A375 (cell line): Measurements from ENCODE around the gene NSUN7. TPM values are rescaled to one million over a fixed set of nuclear protein-coding genes. Genes with fewer than 3 reads are reported as not detected.

Source experiments
- small RNA-seq: library from RNA; depleted of rRNA; stranded (forward); fragments of <200 nt; gene quantifications from one replicate; pipeline ENCODE3, GENCODE V24; 2014
- total RNA-seq: library from RNA; depleted of rRNA; stranded (reverse); fragments of >200 nt; shearing (Covaris generic); gene quantifications from 2 replicates; pipeline ENCODE4 v1.2.3, GENCODE V29; 2014; rRNA removed

Gene NSUN7, protein sequence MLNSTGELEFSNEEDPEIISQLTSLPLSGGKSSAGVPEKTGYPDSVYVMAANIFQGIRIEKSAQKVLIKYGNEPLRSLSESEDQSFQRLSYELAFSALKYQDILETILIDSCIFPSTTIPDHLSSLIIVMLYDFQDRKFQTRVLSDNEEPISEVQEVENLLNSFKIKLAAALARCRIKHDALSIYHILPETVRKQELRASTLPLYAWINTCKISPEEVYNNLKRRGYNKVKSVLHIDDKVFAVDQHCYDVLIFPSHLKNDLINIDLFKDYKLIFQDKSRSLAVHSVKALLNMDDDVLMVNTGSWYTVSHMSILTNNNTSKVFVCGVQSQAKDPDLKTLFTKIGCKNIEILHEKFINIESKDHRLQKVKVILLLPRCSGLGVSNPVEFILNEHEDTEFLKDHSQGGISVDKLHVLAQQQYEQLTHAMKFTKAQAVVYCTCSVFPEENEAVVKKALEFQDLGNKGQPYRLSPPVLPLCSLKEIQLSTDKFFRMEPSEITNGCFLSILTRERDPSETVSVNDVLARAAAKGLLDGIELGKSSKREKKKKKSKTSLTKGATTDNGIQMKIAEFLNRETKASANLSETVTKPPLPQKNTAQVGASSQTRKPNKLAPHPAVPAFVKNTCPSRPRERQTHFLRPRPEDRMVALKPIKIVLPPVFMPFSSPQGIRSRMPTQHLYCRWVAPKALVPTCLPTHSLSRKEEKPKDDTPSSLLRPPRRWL
- total RNA-seq: not detected in 2 replicates

DNA sequence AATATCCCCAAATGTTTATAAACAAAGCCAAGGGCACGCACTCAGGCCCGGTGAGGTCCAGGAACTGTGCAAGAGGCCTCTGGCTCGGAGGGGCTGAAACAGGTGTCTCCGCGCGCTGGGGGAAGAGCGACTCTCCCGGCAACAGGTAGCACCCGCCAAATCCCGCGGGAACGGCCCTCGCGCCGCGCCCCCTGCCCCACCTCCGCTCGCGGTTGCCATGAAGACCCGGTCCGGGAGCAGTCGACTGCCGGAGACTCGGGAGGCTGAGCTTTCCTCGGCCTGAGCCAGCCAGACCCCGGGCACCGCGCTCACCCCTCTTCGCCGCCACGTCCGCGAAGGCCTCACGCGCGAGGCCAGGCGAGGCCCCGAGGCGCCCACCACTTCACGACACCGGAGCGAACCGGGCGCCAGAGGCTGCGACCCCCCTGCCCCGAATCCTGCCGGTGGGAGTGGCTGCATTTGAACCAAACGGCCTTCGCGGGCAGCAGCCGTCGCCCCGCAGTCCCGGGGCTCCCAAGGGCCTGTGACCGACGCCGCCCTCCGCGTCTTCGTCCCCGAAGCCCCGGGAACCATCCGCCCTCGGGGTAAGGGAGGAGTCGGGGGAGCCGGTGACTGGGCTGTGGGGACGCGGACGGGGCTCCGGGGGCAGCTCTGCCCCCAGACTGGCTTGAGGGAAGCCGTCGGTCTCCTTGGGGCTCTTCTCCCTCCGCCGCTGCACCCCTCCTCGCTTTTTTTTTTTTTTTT is at the start of gene NSUN7:
TSS of gene NSUN7 (plus strand) at position 239 of the 744 bp plus-strand sequence. CDS start 739 bp downstream, outside the sequence.

Small RNA genes lying within 50 kb of the gene (small RNA-seq; reads per million reads assigned to genes)
- not detected for gene RF00019

Other genes with a start within 250 kb of the NSUN7 start
- 7.6 and 10.1 TPM in 2 replicates for gene RBM47, start 120.1 kb upstream of the NSUN7 start, total RNA-seq